Neural cell (in vitro differentiated cells): ENCODE measurements around the gene NOD2. TPM values are rescaled to one million over a fixed set of nuclear protein-coding genes. Genes with fewer than 3 reads are reported as not detected.

Source experiments
- H2AFZ ChIP-seq: fragments of 200-600, 300-800 bp; sonication (generic), shearing (Covaris generic); 2 replicates; pipeline ENCODE4 v1.6.0; 2014; ENCODE audit warnings: low read depth, mild to moderate bottlenecking, antibody characterized with exemption, low read length, moderate library complexity
- H3F3A ChIP-seq: fragments of 200-600 bp; shearing (Covaris generic); 2 replicates; pipeline ENCODE4 v1.6.1; 2016; ENCODE audit warnings: mild to moderate bottlenecking, moderate library complexity, mixed read lengths, antibody characterized with exemption, low read length; ENCODE audit not compliant: insufficient read depth, poor library complexity, severe bottlenecking
- H3K27ac ChIP-seq: fragments of 200-600, 300-800 bp; sonication (generic), shearing (Covaris generic); 2 replicates; pipeline ENCODE4 v1.5.1; 2014; ENCODE audit warnings: mild to moderate bottlenecking, low read length, moderate library complexity
- H3K27me3 ChIP-seq: fragments of 300-800, 200-600 bp; sonication (generic), shearing (Covaris generic); 2 replicates; pipeline ENCODE4 v1.6.0; 2014; ENCODE audit warnings: mild to moderate bottlenecking, low read depth, low read length, moderate library complexity; ENCODE audit not compliant: insufficient read depth
- H3K36me3 ChIP-seq: fragments of 300-800, 200-600 bp; sonication (generic), shearing (Covaris generic); 2 replicates; pipeline ENCODE4 v1.5.1; 2014; ENCODE audit warnings: mild to moderate bottlenecking, antibody characterized with exemption, low read length, moderate library complexity; ENCODE audit not compliant: insufficient read depth
- H3K4me2 ChIP-seq: fragments of 300-800, 200-600 bp; sonication (generic), shearing (Covaris generic); 2 replicates; pipeline ENCODE4 v1.6.0; 2014; ENCODE audit warnings: mild to moderate bottlenecking, low read length
- H3K4me3 ChIP-seq: fragments of 300-800, 200-600 bp; sonication (generic), shearing (Covaris generic); 2 replicates; pipeline ENCODE4 v1.5.1; 2014; ENCODE audit warnings: mild to moderate bottlenecking, low read length, moderate library complexity
- H3K79me2 ChIP-seq: fragments of 200-600 bp; shearing (Covaris generic); replicated peaks from 2 replicates; pipeline ENCODE4 v1.6.0; 2014; ENCODE audit warnings: mild to moderate bottlenecking, low read length, moderate library complexity; ENCODE audit not compliant: insufficient read depth
- H3K9ac ChIP-seq: fragments of 300-800, 200-600 bp; sonication (generic), shearing (Covaris generic); 2 replicates; pipeline ENCODE4 v1.6.1; 2016; ENCODE audit warnings: mild to moderate bottlenecking, low read length, mixed read lengths
- H3K9me2 ChIP-seq: fragments of 200-600 bp; shearing (Covaris generic); 2 replicates; pipeline ENCODE4 v1.6.1; 2016; ENCODE audit warnings: mild to moderate bottlenecking, low read length, mixed read lengths; ENCODE audit not compliant: insufficient read depth
- H3K9me3 ChIP-seq: fragments of 200-600, 300-800 bp; sonication (generic), shearing (Covaris generic); 2 replicates; pipeline ENCODE4 v1.6.1; 2016; ENCODE audit warnings: mild to moderate bottlenecking, mixed run types, low read length, moderate library complexity, mixed read lengths
- H4K20me1 ChIP-seq: fragments of 200-600 bp; shearing (Covaris generic); 2 replicates; pipeline ENCODE4 v1.6.1; 2016; ENCODE audit warnings: mild to moderate bottlenecking, mixed run types; ENCODE audit not compliant: insufficient read depth
- CTCF ChIP-seq: fragments of 450-650 bp; IDR thresholded peaks from 2 replicates; pipeline ENCODE4 v1.5.1; 2014; ENCODE audit warnings: antibody characterized with exemption, mild to moderate bottlenecking, moderate library complexity; ENCODE audit not compliant: poor library complexity, severe bottlenecking
- EP300 ChIP-seq: fragments of 450-650 bp; conservative IDR thresholded peaks from 2 replicates; pipeline ENCODE4 v1.6.1; 2014; ENCODE audit warnings: antibody characterized with exemption, mild to moderate bottlenecking, moderate library complexity; ENCODE audit not compliant: poor library complexity, severe bottlenecking
- EZH2 ChIP-seq: fragments of 200-600, 300-800 bp; shearing (Covaris generic), sonication (generic); IDR thresholded peaks from 2 replicates; pipeline ENCODE4 v1.6.1; 2014; ENCODE audit warnings: antibody characterized with exemption, low read length, borderline replicate concordance, mild to moderate bottlenecking; ENCODE audit not compliant: insufficient read depth, poor library complexity, severe bottlenecking
- MXI1 ChIP-seq: fragments of 450-650 bp; conservative IDR thresholded peaks from 2 replicates; pipeline ENCODE4 v1.6.1; 2014; ENCODE audit warnings: antibody characterized with exemption, mild to moderate bottlenecking; ENCODE audit not compliant: poor library complexity, severe bottlenecking
- POLR2AphosphoS5 ChIP-seq: IDR thresholded peaks from 2 replicates; pipeline ENCODE4 v1.6.1; 2012
- RAD21 ChIP-seq: fragments of 450-650 bp; conservative IDR thresholded peaks from 2 replicates; pipeline ENCODE4 v1.6.1; 2014; ENCODE audit warnings: antibody characterized with exemption, mild to moderate bottlenecking, moderate library complexity
- REST ChIP-seq: IDR thresholded peaks from 2 replicates; pipeline ENCODE4 v1.6.1; 2012; ENCODE audit warnings: borderline replicate concordance
- SMC3 ChIP-seq: fragments of 450-650 bp; conservative IDR thresholded peaks from 2 replicates; pipeline ENCODE4 v1.6.1; 2014; ENCODE audit warnings: antibody characterized with exemption, mild to moderate bottlenecking, moderate library complexity; ENCODE audit not compliant: poor library complexity
- TAF1 ChIP-seq: IDR thresholded peaks from 2 replicates; pipeline ENCODE4 v1.6.1; 2012; ENCODE audit warnings: low read depth
- polyA plus RNA-seq: library from polyadenylated mRNA; depleted of rRNA; stranded (reverse); fragments of >200 nt; gene quantifications from 2 replicates; pipeline ENCODE4 v1.2.3, GENCODE V29; 2014

NOD2 gene
- polyA plus RNA-seq, 1 donor from 2014 or later: not detected

DNA sequence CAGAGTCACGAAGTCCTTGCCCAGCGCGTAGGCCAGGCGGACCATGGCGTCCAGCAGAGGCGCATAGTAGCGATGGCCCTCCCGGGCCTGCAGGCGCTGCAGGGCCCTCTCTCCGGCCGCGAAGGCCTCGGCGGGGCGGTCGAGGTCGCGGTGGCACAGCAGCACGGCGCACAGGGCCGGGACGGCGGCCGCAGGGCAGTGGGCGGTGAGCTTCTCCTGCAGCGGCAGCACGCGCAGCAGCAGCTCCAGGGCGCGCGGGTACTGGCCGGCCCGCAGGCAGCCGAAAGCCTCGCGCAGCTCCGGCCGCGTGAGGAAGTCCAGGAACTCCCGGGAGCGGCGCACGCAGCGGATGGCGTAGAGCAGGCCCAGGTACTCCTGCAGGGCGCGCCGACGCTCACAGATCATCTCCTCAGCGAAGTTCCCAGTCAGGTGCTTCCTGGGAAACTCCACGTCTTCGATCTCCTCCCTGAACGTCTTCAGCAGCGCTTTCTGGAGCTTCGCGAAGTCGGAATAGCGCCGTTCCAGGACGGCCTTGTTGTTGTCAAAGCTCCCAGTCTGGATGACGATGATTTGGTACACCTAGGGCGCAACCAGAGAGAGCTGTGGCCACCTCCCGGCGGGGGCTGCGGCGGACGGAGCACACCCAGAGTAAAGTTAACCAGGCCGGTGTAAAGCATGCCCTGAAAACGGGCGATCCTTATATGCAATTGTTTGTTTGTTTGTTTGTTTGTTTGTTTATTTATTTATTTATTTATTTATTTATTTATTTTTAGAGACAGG is 19.7 kb upstream of the NOD2 start:
- Histone ChIP-seq H2AFZ (no peak overlapping the region), H4K20me1 (no peaks in the 10 kb centered on the region), H3K4me2 (no peak overlapping the region), H3K27me3 (no peaks in the 10 kb centered on the region), H3K36me3 (no peaks in the 10 kb centered on the region), H3K79me2 (no peaks in the 10 kb centered on the region), H3K27ac (no peak overlapping the region), H3K9me2 (no peaks in the 10 kb centered on the region), H3K4me3 (no peak overlapping the region), H3K9ac (no peak overlapping the region), H3F3A (no peaks in the 10 kb centered on the region), H3K9me3 (peaks cover 3% of the 10 kb centered on the region)
- TF ChIP-seq CTCF (no peak), SMC3 (no peak), TAF1 (no peak), MXI1 (no peak), EP300 (no peak), POLR2AphosphoS5 (no peak), EZH2 (no peak)

- H3K27me3 ChIP-seq: no peaks in the 10 kb centered on the region
- no peaks in the 10 kb centered on the region for H3K79me2 ChIP-seq
- peaks cover 3% of the 10 kb centered on the region for H3K9me3 ChIP-seq
- TF ChIP-seq CTCF: no peak
- TF ChIP-seq POLR2AphosphoS5: no peak
- TF ChIP-seq RAD21: no peak
- no peak for TF ChIP-seq EP300
- TF ChIP-seq EZH2: no peak
- TF ChIP-seq TAF1: no peak
- TF ChIP-seq REST: no peak
- no peak for TF ChIP-seq SMC3
- H3K27ac ChIP-seq: no peak overlapping the region
- no peaks in the 10 kb centered on the region for H3K9me2 ChIP-seq
- no peaks in the 10 kb centered on the region for H3K36me3 ChIP-seq
- H3K9ac ChIP-seq: no peak overlapping the region
- H3K4me2 ChIP-seq: no peak overlapping the region
- H4K20me1 ChIP-seq: no peaks in the 10 kb centered on the region
- H2AFZ ChIP-seq: no peak overlapping the region
- no peaks in the 10 kb centered on the region for H3F3A ChIP-seq
- H3K4me3 ChIP-seq: no peak overlapping the region
Measured at GRCh38 chr16:50674831-50675230, 18.6 kb upstream of the NOD2 start.
